Body of pancreas (tissue), 4 donors: Measurements from ENCODE around the gene ABCC4. TPM values are rescaled to one million over a fixed set of nuclear protein-coding genes. Genes with fewer than 3 reads are reported as not detected.

Experiments
- ATAC-seq: fragments of 150-250 bp; one replicate; pipeline ENCODE4 v1.9.1; 2016
- DNase-seq, 4 donors: peaks; one replicate each; pipeline ENCODE4 v3.0.0-alpha.2; 2019
- H3K27ac ChIP-seq, 4 donors: fragments of 200-600 bp; sonication (generic); 1 replicate in 3 of 4; 2 replicates in 1 of 4; pipeline versions ENCODE4 v1.5.1 to v1.6.1; 2016 to 2019; ENCODE audit warnings: mild to moderate bottlenecking in 1 of 4, mixed read lengths in 1 of 4, moderate library complexity in 1 of 4
- H3K27me3 ChIP-seq, 2 donors: fragments of 200-600 bp; sonication (generic); one replicate each; pipeline ENCODE4 v1.6.0; 2016; ENCODE audit warnings: mild to moderate bottlenecking in 1 of 2
- H3K36me3 ChIP-seq, 2 donors: fragments of 200-600 bp; sonication (generic); replicated peaks in 1 of 2; 2 replicates each; pipeline ENCODE4 v1.5.1; 2016; ENCODE audit warnings: low read depth in 2 of 2; ENCODE audit not compliant: insufficient read depth in 1 of 2
- H3K4me1 ChIP-seq: fragments of 200-600 bp; sonication (generic); one replicate; pipeline ENCODE4 v1.6.0; 2016
- H3K4me3 ChIP-seq, 2 donors: fragments of 200-600 bp; sonication (generic); 1 replicate in 1 of 2; 2 replicates in 1 of 2; pipeline ENCODE4 v1.5.1; 2016 to 2019
- H3K9me3 ChIP-seq, 3 donors: fragments of 200-600 bp; sonication (generic); 1 replicate in 2 of 3; 2 replicates in 1 of 3; pipeline ENCODE4 v1.5.1; 2016
- POLR2A ChIP-seq, 3 donors: fragments of 450-650 bp; IDR thresholded peaks; one replicate each; pipeline ENCODE4 v1.6.1; 2016; ENCODE audit warnings: antibody characterized with exemption in 3 of 3, mild to moderate bottlenecking in 2 of 3
- WGBS, 2 donors: methylation state at CpG; one replicate each; pipeline ENCODE4 v1.1.5; 2017; 5-methylcytosine and 5-hydroxymethylcytosine counted together
- intact Hi-C: fragments of 100-400 bp; cut with DNase I; formaldehyde crosslinking; loops from one replicate; pipeline ENCODE4 v1.15.1; 2023
- total RNA-seq, 2 donors: library from RNA; depleted of rRNA; stranded (reverse); fragments of >200 nt; gene quantifications; one replicate each; pipeline ENCODE4 v1.1.0, GENCODE V29; 2016
- TF ChIP-seq, protein P1 (sequence below), 7 experiments: fragments of 450-650 bp in 4 of 7; fragments of 200-600 bp in 3 of 7; sonication (generic) in 3 of 7; IDR thresholded peaks; one replicate each; pipeline ENCODE4 v1.5.1; 2016 to 2019; ENCODE audit warnings: antibody characterized with exemption in 7 of 7

ABCC4 gene
- total RNA-seq, 2 donors from 2014 or later, result 5.4 to 6.6 TPM

- Histone ChIP-seq H3K27me3 (no peaks in the 10 kb centered on the region), H3K36me3 (no peaks in the 10 kb centered on the region), H3K4me3 (no peak overlapping the region), H3K27ac (no peak overlapping the region), H3K9me3 (no peaks in the 10 kb centered on the region), H3K4me1 (no peaks in the 10 kb centered on the region)
- no peak for ATAC-seq
- TF ChIP-seq, protein P1, sequence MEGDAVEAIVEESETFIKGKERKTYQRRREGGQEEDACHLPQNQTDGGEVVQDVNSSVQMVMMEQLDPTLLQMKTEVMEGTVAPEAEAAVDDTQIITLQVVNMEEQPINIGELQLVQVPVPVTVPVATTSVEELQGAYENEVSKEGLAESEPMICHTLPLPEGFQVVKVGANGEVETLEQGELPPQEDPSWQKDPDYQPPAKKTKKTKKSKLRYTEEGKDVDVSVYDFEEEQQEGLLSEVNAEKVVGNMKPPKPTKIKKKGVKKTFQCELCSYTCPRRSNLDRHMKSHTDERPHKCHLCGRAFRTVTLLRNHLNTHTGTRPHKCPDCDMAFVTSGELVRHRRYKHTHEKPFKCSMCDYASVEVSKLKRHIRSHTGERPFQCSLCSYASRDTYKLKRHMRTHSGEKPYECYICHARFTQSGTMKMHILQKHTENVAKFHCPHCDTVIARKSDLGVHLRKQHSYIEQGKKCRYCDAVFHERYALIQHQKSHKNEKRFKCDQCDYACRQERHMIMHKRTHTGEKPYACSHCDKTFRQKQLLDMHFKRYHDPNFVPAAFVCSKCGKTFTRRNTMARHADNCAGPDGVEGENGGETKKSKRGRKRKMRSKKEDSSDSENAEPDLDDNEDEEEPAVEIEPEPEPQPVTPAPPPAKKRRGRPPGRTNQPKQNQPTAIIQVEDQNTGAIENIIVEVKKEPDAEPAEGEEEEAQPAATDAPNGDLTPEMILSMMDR (IDR thresholded peaks at IDR 0.05), result no peak
- no peak for TF ChIP-seq POLR2A (IDR thresholded peaks at IDR 0.05)
- intact Hi-C loops, result no loop called here
- 66 to 92% methylated on average over 3 of the region's 3 CpGs for WGBS, 2 donors
- DNase-seq, result no peak
These were observed 209.5 kb downstream of the ABCC4 start for GRCh38 chr13:95091755-95092154.

- 80 to 86% methylated on average over 3 of the region's 3 CpGs for WGBS, 2 donors
- Histone ChIP-seq H3K27me3 (no peaks in the 10 kb centered on the region), H3K4me1 (no peaks in the 10 kb centered on the region), H3K27ac (no peak overlapping the region), H3K4me3 (no peak overlapping the region), H3K36me3 (no peaks in the 10 kb centered on the region), H3K9me3 (no peaks in the 10 kb centered on the region)
- intact Hi-C loops, result no loop called here
- no peak for ATAC-seq
- no peak for DNase-seq
- TF ChIP-seq, protein P1 (IDR thresholded peaks at IDR 0.05), result no peak
- no peak for TF ChIP-seq POLR2A (IDR thresholded peaks at IDR 0.05)
These were observed 213.4 kb downstream of the ABCC4 start for GRCh38 chr13:95087746-95088305.

GRCh38 chr13:95086761-95087160, 214.5 kb downstream of the ABCC4 start:
- no peak overlapping the region for H3K4me3 ChIP-seq
- no peak for TF ChIP-seq POLR2A (IDR thresholded peaks at IDR 0.05)
- TF ChIP-seq, protein P1 (IDR thresholded peaks at IDR 0.05), result no peak
- DNase-seq (no peak), ATAC-seq (no peak)
- intact Hi-C loops, result no loop called here
- WGBS, 2 donors, result 84 to 89% methylated on average over 2 of the region's 2 CpGs
- H3K4me1 ChIP-seq, result no peaks in the 10 kb centered on the region
- H3K9me3 ChIP-seq, result no peaks in the 10 kb centered on the region
- no peaks in the 10 kb centered on the region for H3K27me3 ChIP-seq
- H3K36me3 ChIP-seq, result no peaks in the 10 kb centered on the region
- H3K27ac ChIP-seq, result no peak overlapping the region

DNA sequence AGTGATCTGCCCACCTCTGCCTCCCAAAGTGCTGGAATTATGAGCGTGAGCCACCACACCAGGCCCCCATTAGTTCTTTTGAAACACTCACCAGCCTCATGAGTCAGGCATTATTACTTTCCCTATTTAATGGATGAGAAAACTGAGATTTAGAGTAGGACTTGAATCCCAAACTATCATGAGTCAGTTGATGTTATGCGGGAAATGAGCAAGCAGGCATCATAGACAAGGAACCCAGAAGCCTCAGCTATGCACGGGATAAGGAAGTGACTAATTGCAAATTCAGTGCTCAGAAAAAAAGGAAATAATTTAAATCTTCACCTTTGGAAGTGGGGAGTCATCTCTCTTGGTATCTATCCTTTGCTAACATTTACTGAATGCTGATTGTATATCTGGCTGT, 217.5 kb downstream of the ABCC4 start:
- no peak for TF ChIP-seq POLR2A (IDR thresholded peaks at IDR 0.05)
- TF ChIP-seq, protein P1 (IDR thresholded peaks at IDR 0.05), result no peak
- no peaks in the 10 kb centered on the region for H3K9me3 ChIP-seq
- no peaks in the 10 kb centered on the region for H3K36me3 ChIP-seq
- no peak for DNase-seq
- no peak overlapping the region for H3K4me3 ChIP-seq
- no peaks in the 10 kb centered on the region for H3K27me3 ChIP-seq
- no peak for ATAC-seq
- WGBS, 2 donors, result 79 to 94% methylated on average over 3 of the region's 3 CpGs
- no peak overlapping the region for H3K27ac ChIP-seq
- no peaks in the 10 kb centered on the region for H3K4me1 ChIP-seq
- intact Hi-C loops, result no loop called here

- Histone ChIP-seq H3K27me3 (no peaks in the 10 kb centered on the region), H3K9me3 (no peaks in the 10 kb centered on the region), H3K27ac (no peak overlapping the region), H3K4me3 (no peak overlapping the region), H3K4me1 (no peaks in the 10 kb centered on the region), H3K36me3 (no peaks in the 10 kb centered on the region)
- ATAC-seq (no peak), DNase-seq (no peak)
- intact Hi-C loops, result no loop called here
- TF ChIP-seq, protein P1 (IDR thresholded peaks at IDR 0.05), result no peak
- no peak for TF ChIP-seq POLR2A (IDR thresholded peaks at IDR 0.05)
- WGBS, 2 donors, result 89 to 94% methylated on average over 7 of the region's 7 CpGs
These were observed 218.2 kb downstream of the ABCC4 start for GRCh38 chr13:95083066-95083465.
